Neural progenitor cell (in vitro differentiated cells): ENCODE results near the gene OR5J2. TPM values are rescaled to one million over a fixed set of nuclear protein-coding genes. Genes with fewer than 3 reads are reported as not detected.

Source experiments
- total RNA-seq: library from RNA; depleted of rRNA; stranded (reverse); fragments of >200 nt; gene quantifications from 2 replicates; pipeline ENCODE4 v1.2.3, GENCODE V29; 2015; ENCODE audit warnings: low replicate concordance

OR5J2 gene
- total RNA-seq, 1 donor from 2014 or later, result not detected

Other genes with a start within 250 kb of the OR5J2 start
- not detected in 2 replicates for gene OR5I1, start 240.2 kb upstream of the OR5J2 start, total RNA-seq
- not detected in 2 replicates for gene OR10AG1, start 206.7 kb upstream of the OR5J2 start, total RNA-seq
- not detected in 2 replicates for gene OR5F1, start 182.0 kb upstream of the OR5J2 start, total RNA-seq
- not detected in 2 replicates for gene OR5AS1, start 149.0 kb upstream of the OR5J2 start, total RNA-seq
- gene OR8I2, start 83.3 kb upstream of the OR5J2 start, total RNA-seq, result not detected in 2 replicates
- gene OR8H2, start 72.9 kb upstream of the OR5J2 start, total RNA-seq, result not detected in 2 replicates
- not detected in 2 replicates for gene OR8H3, start 54.2 kb upstream of the OR5J2 start, total RNA-seq
- gene OR8J3, start 36.4 kb upstream of the OR5J2 start, total RNA-seq, result not detected in 2 replicates
- not detected in 2 replicates for gene OR8K5, start 16.3 kb upstream of the OR5J2 start, total RNA-seq
- gene OR5T2, start 57.6 kb downstream of the OR5J2 start, total RNA-seq, result not detected in 2 replicates
- gene OR5T3, start 75.6 kb downstream of the OR5J2 start, total RNA-seq, result not detected in 2 replicates
- not detected in 2 replicates for gene OR5T1, start 97.5 kb downstream of the OR5J2 start, total RNA-seq
- not detected in 2 replicates for gene OR8H1, start 115.6 kb downstream of the OR5J2 start, total RNA-seq
- gene OR8K3, start 138.5 kb downstream of the OR5J2 start, total RNA-seq, result not detected in 2 replicates
- not detected in 2 replicates for gene OR8K1, start 169.4 kb downstream of the OR5J2 start, total RNA-seq
- gene OR8J1, start 177.7 kb downstream of the OR5J2 start, total RNA-seq, result not detected in 2 replicates
- not detected in 2 replicates for gene OR8U1, start 199.0 kb downstream of the OR5J2 start, total RNA-seq
- not detected in 2 replicates for gene OR5AL1, start 236.1 kb downstream of the OR5J2 start, total RNA-seq